Measurements from ENCODE around the gene FAM200C.

- no peak for TF ChIP-seq CTCF (IDR thresholded peaks at IDR 0.05; ENCODE audit: insufficient read depth, low read length)
- TF ChIP-seq POLR2AphosphoS5 (IDR thresholded peaks at IDR 0.05; ENCODE audit: low read depth): no peak
- TF ChIP-seq, protein P1, sequence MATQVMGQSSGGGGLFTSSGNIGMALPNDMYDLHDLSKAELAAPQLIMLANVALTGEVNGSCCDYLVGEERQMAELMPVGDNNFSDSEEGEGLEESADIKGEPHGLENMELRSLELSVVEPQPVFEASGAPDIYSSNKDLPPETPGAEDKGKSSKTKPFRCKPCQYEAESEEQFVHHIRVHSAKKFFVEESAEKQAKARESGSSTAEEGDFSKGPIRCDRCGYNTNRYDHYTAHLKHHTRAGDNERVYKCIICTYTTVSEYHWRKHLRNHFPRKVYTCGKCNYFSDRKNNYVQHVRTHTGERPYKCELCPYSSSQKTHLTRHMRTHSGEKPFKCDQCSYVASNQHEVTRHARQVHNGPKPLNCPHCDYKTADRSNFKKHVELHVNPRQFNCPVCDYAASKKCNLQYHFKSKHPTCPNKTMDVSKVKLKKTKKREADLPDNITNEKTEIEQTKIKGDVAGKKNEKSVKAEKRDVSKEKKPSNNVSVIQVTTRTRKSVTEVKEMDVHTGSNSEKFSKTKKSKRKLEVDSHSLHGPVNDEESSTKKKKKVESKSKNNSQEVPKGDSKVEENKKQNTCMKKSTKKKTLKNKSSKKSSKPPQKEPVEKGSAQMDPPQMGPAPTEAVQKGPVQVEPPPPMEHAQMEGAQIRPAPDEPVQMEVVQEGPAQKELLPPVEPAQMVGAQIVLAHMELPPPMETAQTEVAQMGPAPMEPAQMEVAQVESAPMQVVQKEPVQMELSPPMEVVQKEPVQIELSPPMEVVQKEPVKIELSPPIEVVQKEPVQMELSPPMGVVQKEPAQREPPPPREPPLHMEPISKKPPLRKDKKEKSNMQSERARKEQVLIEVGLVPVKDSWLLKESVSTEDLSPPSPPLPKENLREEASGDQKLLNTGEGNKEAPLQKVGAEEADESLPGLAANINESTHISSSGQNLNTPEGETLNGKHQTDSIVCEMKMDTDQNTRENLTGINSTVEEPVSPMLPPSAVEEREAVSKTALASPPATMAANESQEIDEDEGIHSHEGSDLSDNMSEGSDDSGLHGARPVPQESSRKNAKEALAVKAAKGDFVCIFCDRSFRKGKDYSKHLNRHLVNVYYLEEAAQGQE (IDR thresholded peaks at IDR 0.05; ENCODE audit: insufficient replicate concordance, low read depth): no peak
- TF ChIP-seq GABPA (IDR thresholded peaks at IDR 0.05; ENCODE audit: low read depth): no peak
- no peak for TF ChIP-seq SPI1 (IDR thresholded peaks at IDR 0.05; ENCODE audit: borderline replicate concordance, low read depth)
Observed at GRCh38 chr5:160349935-160350303, 49.9 kb downstream of the FAM200C start.
